H9 (cell line): Measurements from ENCODE around the gene APOOL. TPM values are rescaled to one million over a fixed set of nuclear protein-coding genes. Genes with fewer than 3 reads are reported as not detected.

Experiments used
- DNase-seq: peaks from one replicate; pipeline ENCODE4 v3.0.0-alpha.2; 2017
- H2AFZ ChIP-seq: one replicate; pipeline ENCODE4 v1.6.1; 2013; ENCODE audit warnings: mild to moderate bottlenecking, low read length, control low read depth, moderate library complexity
- H2AK5ac ChIP-seq: 2 replicates; pipeline ENCODE4 v1.6.1; 2013; ENCODE audit warnings: low read length, control low read depth, mixed read lengths; ENCODE audit not compliant: insufficient read length
- H2BK120ac ChIP-seq: one replicate; pipeline ENCODE4 v1.6.1; 2013; ENCODE audit warnings: low read depth, mild to moderate bottlenecking, low read length, control low read depth, inconsistent platforms; ENCODE audit not compliant: poor library complexity, severe bottlenecking
- H2BK12ac ChIP-seq: 2 replicates; pipeline ENCODE4 v1.6.1; 2013; ENCODE audit warnings: low read length, control low read depth, mixed read lengths, low read depth; ENCODE audit not compliant: insufficient read length
- H2BK15ac ChIP-seq: 2 replicates; pipeline ENCODE4 v1.6.1; 2013; ENCODE audit warnings: low read depth, low read length, control low read depth
- H2BK20ac ChIP-seq: one replicate; pipeline ENCODE4 v1.6.1; 2013; ENCODE audit warnings: low read depth, mild to moderate bottlenecking, low read length, control low read depth, inconsistent platforms; ENCODE audit not compliant: poor library complexity, severe bottlenecking
- H2BK5ac ChIP-seq: 2 replicates; pipeline ENCODE4 v1.6.1; 2013; ENCODE audit warnings: low read length, control low read depth, mixed read lengths; ENCODE audit not compliant: insufficient read length
- H3K14ac ChIP-seq: 2 replicates; pipeline ENCODE4 v1.6.1; 2013; ENCODE audit warnings: low read length, control low read depth; ENCODE audit not compliant: insufficient read depth
- H3K18ac ChIP-seq: 2 replicates; pipeline ENCODE4 v1.6.1; 2013; ENCODE audit warnings: low read depth, mild to moderate bottlenecking, mixed read lengths, low read length, control low read depth; ENCODE audit not compliant: insufficient read length
- H3K23ac ChIP-seq: 2 replicates; pipeline ENCODE4 v1.6.1; 2013; ENCODE audit warnings: low read length, control low read depth, mixed read lengths, low read depth; ENCODE audit not compliant: insufficient read length
- H3K23me2 ChIP-seq: 2 replicates; pipeline ENCODE4 v1.6.1; 2013; ENCODE audit warnings: low read depth, mild to moderate bottlenecking, mixed read lengths, low read length, control low read depth; ENCODE audit not compliant: insufficient read length, poor library complexity, severe bottlenecking
- H3K27ac ChIP-seq: 2 replicates; pipeline ENCODE4 v1.5.1; 2013; ENCODE audit warnings: low read length, control low read depth, mixed read lengths, low read depth; ENCODE audit not compliant: insufficient read length
- H3K27me3 ChIP-seq: 2 replicates; pipeline ENCODE4 v1.6.1; 2013; ENCODE audit warnings: low read length, control low read depth, inconsistent platforms; ENCODE audit not compliant: insufficient read depth
- H3K4ac ChIP-seq: 2 replicates; pipeline ENCODE4 v1.6.1; 2013; ENCODE audit warnings: low read depth, mild to moderate bottlenecking, control low read depth, inconsistent platforms, low read length, moderate library complexity
- H3K4me1 ChIP-seq: 2 replicates; pipeline ENCODE4 v1.6.1; 2013; ENCODE audit warnings: low read length, control low read depth, inconsistent platforms; ENCODE audit not compliant: insufficient read depth
- H3K4me2 ChIP-seq: 2 replicates; pipeline ENCODE4 v1.6.1; 2013; ENCODE audit warnings: low read length, control low read depth, mixed read lengths; ENCODE audit not compliant: insufficient read length, insufficient read depth
- H3K56ac ChIP-seq: 2 replicates; pipeline ENCODE4 v1.6.1; 2013; ENCODE audit warnings: low read depth, mild to moderate bottlenecking, mixed read lengths, low read length, control low read depth; ENCODE audit not compliant: insufficient read length
- H3K79me1 ChIP-seq: 2 replicates; pipeline ENCODE4 v1.6.1; 2013; ENCODE audit warnings: low read depth, mild to moderate bottlenecking, moderate library complexity, low read length, control low read depth, inconsistent platforms; ENCODE audit not compliant: insufficient read depth, poor library complexity, severe bottlenecking
- H3K79me2 ChIP-seq: 2 replicates; pipeline ENCODE4 v1.6.1; 2013; ENCODE audit warnings: low read length, control low read depth, inconsistent platforms; ENCODE audit not compliant: insufficient read depth
- H3K9ac ChIP-seq: 2 replicates; pipeline ENCODE4 v1.6.1; 2013; ENCODE audit warnings: low read length, control low read depth, mixed read lengths; ENCODE audit not compliant: insufficient read length; ENCODE audit errors: extremely low read depth
- H3K9me3 ChIP-seq: one replicate; pipeline ENCODE4 v1.6.1; 2013; ENCODE audit warnings: low read depth, low read length, inconsistent platforms; ENCODE audit not compliant: control insufficient read depth
- H3T11ph ChIP-seq: one replicate; pipeline ENCODE4 v1.6.1; 2013; ENCODE audit warnings: mild to moderate bottlenecking, low read length, control low read depth, inconsistent platforms
- H4K20me1 ChIP-seq: one replicate; pipeline ENCODE4 v1.6.1; 2013; ENCODE audit not compliant: control insufficient read depth, insufficient read length, insufficient read depth
- H4K5ac ChIP-seq: 2 replicates; pipeline ENCODE4 v1.6.1; 2013; ENCODE audit warnings: low read depth, mild to moderate bottlenecking, mixed read lengths, low read length, control low read depth; ENCODE audit not compliant: insufficient read length
- H4K8ac ChIP-seq: replicated peaks from 2 replicates; pipeline ENCODE4 v1.6.1; 2013; ENCODE audit warnings: low read length, control low read depth, mixed read lengths, low read depth; ENCODE audit not compliant: insufficient read length
- H4K91ac ChIP-seq: 2 replicates; pipeline ENCODE4 v1.6.1; 2013; ENCODE audit warnings: low read depth, mild to moderate bottlenecking, moderate library complexity, mixed read lengths, low read length, control low read depth; ENCODE audit not compliant: insufficient read length
- H3K27ac Mint-ChIP-seq, 3 experiments: 2 replicates in 2 of 3; 3 replicates in 1 of 3; pipeline ENCODE4 v1.8.0; 2020 to 2021; ENCODE audit warnings: mixed read lengths in 3 of 3, mild to moderate bottlenecking in 1 of 3, moderate library complexity in 1 of 3
- H3K27me3 Mint-ChIP-seq: 2 replicates; pipeline ENCODE4 v1.8.0; 2021; ENCODE audit warnings: low read depth, mild to moderate bottlenecking, moderate library complexity, mixed read lengths
- H3K36me3 Mint-ChIP-seq, 3 experiments: 2 replicates in 2 of 3; 3 replicates in 1 of 3; pipeline ENCODE4 v1.8.0; 2020 to 2021; ENCODE audit warnings: low read depth in 3 of 3, mixed read lengths in 3 of 3; ENCODE audit not compliant: insufficient read depth in 1 of 3
- H3K4me1 Mint-ChIP-seq, 2 experiments: 2 replicates each; pipeline ENCODE4 v1.8.0; 2020; ENCODE audit warnings: mixed read lengths in 2 of 2
- H3K4me3 Mint-ChIP-seq, 2 experiments: 2 replicates in 1 of 2; 3 replicates in 1 of 2; pipeline ENCODE4 v1.8.0; 2020 to 2021; ENCODE audit warnings: mild to moderate bottlenecking in 2 of 2, mixed read lengths in 2 of 2, moderate library complexity in 1 of 2
- H3K9me3 Mint-ChIP-seq, 2 experiments: 2 replicates in 1 of 2; 3 replicates in 1 of 2; pipeline ENCODE4 v1.8.0; 2020; ENCODE audit warnings: mild to moderate bottlenecking in 2 of 2, mixed read lengths in 2 of 2, moderate library complexity in 1 of 2
- CTCF ChIP-seq: fragments of 200-600 bp; sonication (generic); conservative IDR thresholded peaks from 3 replicates; pipeline ENCODE4 v1.8.0; 2021; ENCODE audit warnings: antibody characterized with exemption, mild to moderate bottlenecking
- total RNA-seq: library from RNA; stranded (reverse); gene quantifications from 2 replicates; pipeline ENCODE4 v1.2.1, GENCODE V29; 2021

APOOL gene
- total RNA-seq, 1 experiment from 2014 or later, result 8.0 TPM

DNA sequence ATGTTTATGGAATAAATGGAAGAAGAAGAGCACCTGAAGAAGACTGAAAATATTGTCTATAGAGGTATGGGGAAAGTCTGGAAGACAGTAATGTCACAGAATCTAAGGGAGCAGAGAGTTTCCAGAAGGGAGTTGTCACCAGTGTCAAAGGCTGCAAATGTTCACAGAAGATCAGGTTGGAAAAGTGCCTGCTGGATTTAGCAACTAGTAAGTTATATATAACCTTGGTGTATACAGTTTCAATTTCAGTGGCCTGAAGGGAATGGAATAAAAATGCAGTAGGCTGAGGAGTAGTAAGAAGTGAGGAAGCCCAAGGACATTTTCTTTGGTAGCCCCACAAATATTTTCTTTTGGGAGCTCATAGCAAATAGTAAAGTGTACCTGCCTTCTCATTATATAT lies 132.7 kb downstream of the APOOL start:
- H3K18ac ChIP-seq, result no peak overlapping the region

More for the DNA sequence above, 132.7 kb downstream of the APOOL start:
- Histone ChIP-seq H4K20me1 (no peaks in the 10 kb centered on the region), H3K4me2 (no peak overlapping the region), H3K27me3 (no peaks in the 10 kb centered on the region), H3K4ac (no peak overlapping the region), H3K4me1 (no peaks in the 10 kb centered on the region), H3K56ac (no peak overlapping the region), H3K27ac (no peak overlapping the region), H4K5ac (no peak overlapping the region), H3K14ac (no peak overlapping the region), H3K79me2 (no peaks in the 10 kb centered on the region), H2BK15ac (no peak overlapping the region), H4K91ac (no peak overlapping the region), H3K79me1 (no peaks in the 10 kb centered on the region), H3K9me3 (peaks cover 11% of the 10 kb centered on the region), H2BK20ac (no peak overlapping the region), H3K23me2 (no peaks in the 10 kb centered on the region), H2BK12ac (no peak overlapping the region), H3K9ac (no peak overlapping the region), H2AFZ (no peak overlapping the region), H3K23ac (no peak overlapping the region), H2BK5ac (no peak overlapping the region), H4K8ac (no peak overlapping the region), H2AK5ac (no peak overlapping the region), H2BK120ac (no peak overlapping the region), H3T11ph (no peak overlapping the region)
- H3K27me3 Mint-ChIP-seq, result no peaks in the 10 kb centered on the region
- H3K4me3 Mint-ChIP-seq, result no peak overlapping the region
- H3K27ac Mint-ChIP-seq, result no peak overlapping the region
- peaks cover 37 to 46% of the 10 kb centered on the region in 2 experiments for H3K9me3 Mint-ChIP-seq
- no peak for DNase-seq
- no peak for TF ChIP-seq CTCF
- H3K4me1 Mint-ChIP-seq, result no peaks in the 10 kb centered on the region
- H3K36me3 Mint-ChIP-seq, result peaks cover 0 to 10% (median 2%) of the 10 kb centered on the region in 3 experiments; a peak in 6 of 7 replicates
